ENCODE data around the gene SLC39A12. TPM values are rescaled to one million over a fixed set of nuclear protein-coding genes. Genes with fewer than 3 reads are reported as not detected.

The SLC39A12 gene
- polyA plus RNA-seq, 1 donor from 2014 or later, result not detected

DNA sequence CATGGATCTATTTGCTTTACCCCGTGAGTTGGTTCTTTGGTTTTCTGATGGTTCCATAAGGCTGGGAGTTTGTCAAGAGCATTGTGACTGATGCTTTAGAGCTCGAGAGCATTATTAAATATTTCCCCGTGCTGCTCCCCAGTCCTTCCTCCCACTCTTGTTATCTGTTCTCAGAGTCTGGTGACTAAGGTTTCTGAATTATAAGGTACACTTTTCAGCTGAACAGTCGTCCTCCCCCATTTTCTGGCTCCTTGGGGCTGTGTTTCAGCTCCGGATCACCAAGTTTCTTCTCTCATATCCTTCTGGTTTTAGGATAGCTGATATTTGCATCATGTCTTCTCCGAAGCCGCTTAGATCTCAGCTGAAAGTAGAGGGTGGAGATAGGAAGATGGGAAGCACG lies 130.7 kb downstream of the SLC39A12 start:
- H3K27ac ChIP-seq (ENCODE audit: low read length), result no peak overlapping the region
- TF ChIP-seq SMC3 (conservative IDR thresholded peaks at IDR 0.05; ENCODE audit: poor library complexity), result no peak
- no peak for TF ChIP-seq EZH2 (IDR thresholded peaks at IDR 0.05; ENCODE audit: borderline replicate concordance, insufficient read depth, low read length, poor library complexity, severe bottlenecking)
- TF ChIP-seq RAD21 (conservative IDR thresholded peaks at IDR 0.05), result no peak
- TF ChIP-seq POLR2AphosphoS5 (IDR thresholded peaks at IDR 0.05), result no peak
- H3K4me2 ChIP-seq (ENCODE audit: low read length), result no peak overlapping the region
- no peaks in the 10 kb centered on the region for H3F3A ChIP-seq (ENCODE audit: insufficient read depth, low read length, poor library complexity, severe bottlenecking)
- no peaks in the 10 kb centered on the region for H3K79me2 ChIP-seq (replicated peaks; ENCODE audit: insufficient read depth, low read length)
- no peak overlapping the region for H2AFZ ChIP-seq (ENCODE audit: low read depth, low read length)
- H3K4me3 ChIP-seq (ENCODE audit: low read length), result no peak overlapping the region
- H3K27me3 ChIP-seq (ENCODE audit: insufficient read depth, low read depth, low read length), result no peaks in the 10 kb centered on the region
- H3K36me3 ChIP-seq (ENCODE audit: insufficient read depth, low read length), result no peaks in the 10 kb centered on the region
- H4K20me1 ChIP-seq (ENCODE audit: insufficient read depth), result no peaks in the 10 kb centered on the region
- no peak overlapping the region for H3K9ac ChIP-seq (ENCODE audit: low read length)
- no peaks in the 10 kb centered on the region for H3K9me2 ChIP-seq (ENCODE audit: insufficient read depth, low read length)
- H3K9me3 ChIP-seq (ENCODE audit: low read length), result no peaks in the 10 kb centered on the region

DNA sequence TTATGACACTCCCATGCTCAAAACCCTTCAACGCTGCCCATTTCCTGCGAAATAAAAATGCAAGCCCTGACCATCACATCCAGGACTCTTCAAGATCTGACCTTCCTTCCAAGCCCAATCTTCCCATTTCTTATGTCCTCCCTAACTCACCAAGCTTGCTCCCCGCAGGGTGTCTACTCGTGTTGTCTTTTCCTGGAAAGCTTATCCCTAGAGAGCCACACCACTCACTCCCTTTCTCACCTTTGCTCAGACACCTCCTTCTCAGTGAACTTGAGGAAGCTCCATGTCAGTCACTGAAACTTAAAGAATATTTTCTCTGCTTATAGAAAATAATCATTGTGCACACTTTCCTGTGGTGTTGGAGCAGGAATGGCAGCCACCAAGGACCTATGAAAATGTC lies 134.1 kb downstream of the SLC39A12 start:
- no peaks in the 10 kb centered on the region for H4K20me1 ChIP-seq (ENCODE audit: insufficient read depth)
- no peaks in the 10 kb centered on the region for H3K9me3 ChIP-seq (ENCODE audit: low read length)
- TF ChIP-seq MXI1 (conservative IDR thresholded peaks at IDR 0.05; ENCODE audit: poor library complexity, severe bottlenecking), result no peak
- TF ChIP-seq EP300 (conservative IDR thresholded peaks at IDR 0.05; ENCODE audit: poor library complexity, severe bottlenecking), result no peak
- TF ChIP-seq SMC3 (conservative IDR thresholded peaks at IDR 0.05; ENCODE audit: poor library complexity), result no peak
- TF ChIP-seq, protein P1, sequence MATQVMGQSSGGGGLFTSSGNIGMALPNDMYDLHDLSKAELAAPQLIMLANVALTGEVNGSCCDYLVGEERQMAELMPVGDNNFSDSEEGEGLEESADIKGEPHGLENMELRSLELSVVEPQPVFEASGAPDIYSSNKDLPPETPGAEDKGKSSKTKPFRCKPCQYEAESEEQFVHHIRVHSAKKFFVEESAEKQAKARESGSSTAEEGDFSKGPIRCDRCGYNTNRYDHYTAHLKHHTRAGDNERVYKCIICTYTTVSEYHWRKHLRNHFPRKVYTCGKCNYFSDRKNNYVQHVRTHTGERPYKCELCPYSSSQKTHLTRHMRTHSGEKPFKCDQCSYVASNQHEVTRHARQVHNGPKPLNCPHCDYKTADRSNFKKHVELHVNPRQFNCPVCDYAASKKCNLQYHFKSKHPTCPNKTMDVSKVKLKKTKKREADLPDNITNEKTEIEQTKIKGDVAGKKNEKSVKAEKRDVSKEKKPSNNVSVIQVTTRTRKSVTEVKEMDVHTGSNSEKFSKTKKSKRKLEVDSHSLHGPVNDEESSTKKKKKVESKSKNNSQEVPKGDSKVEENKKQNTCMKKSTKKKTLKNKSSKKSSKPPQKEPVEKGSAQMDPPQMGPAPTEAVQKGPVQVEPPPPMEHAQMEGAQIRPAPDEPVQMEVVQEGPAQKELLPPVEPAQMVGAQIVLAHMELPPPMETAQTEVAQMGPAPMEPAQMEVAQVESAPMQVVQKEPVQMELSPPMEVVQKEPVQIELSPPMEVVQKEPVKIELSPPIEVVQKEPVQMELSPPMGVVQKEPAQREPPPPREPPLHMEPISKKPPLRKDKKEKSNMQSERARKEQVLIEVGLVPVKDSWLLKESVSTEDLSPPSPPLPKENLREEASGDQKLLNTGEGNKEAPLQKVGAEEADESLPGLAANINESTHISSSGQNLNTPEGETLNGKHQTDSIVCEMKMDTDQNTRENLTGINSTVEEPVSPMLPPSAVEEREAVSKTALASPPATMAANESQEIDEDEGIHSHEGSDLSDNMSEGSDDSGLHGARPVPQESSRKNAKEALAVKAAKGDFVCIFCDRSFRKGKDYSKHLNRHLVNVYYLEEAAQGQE (IDR thresholded peaks at IDR 0.05; ENCODE audit: borderline replicate concordance), result no peak
- no peak for TF ChIP-seq POLR2AphosphoS5 (IDR thresholded peaks at IDR 0.05)
- TF ChIP-seq, protein P2, sequence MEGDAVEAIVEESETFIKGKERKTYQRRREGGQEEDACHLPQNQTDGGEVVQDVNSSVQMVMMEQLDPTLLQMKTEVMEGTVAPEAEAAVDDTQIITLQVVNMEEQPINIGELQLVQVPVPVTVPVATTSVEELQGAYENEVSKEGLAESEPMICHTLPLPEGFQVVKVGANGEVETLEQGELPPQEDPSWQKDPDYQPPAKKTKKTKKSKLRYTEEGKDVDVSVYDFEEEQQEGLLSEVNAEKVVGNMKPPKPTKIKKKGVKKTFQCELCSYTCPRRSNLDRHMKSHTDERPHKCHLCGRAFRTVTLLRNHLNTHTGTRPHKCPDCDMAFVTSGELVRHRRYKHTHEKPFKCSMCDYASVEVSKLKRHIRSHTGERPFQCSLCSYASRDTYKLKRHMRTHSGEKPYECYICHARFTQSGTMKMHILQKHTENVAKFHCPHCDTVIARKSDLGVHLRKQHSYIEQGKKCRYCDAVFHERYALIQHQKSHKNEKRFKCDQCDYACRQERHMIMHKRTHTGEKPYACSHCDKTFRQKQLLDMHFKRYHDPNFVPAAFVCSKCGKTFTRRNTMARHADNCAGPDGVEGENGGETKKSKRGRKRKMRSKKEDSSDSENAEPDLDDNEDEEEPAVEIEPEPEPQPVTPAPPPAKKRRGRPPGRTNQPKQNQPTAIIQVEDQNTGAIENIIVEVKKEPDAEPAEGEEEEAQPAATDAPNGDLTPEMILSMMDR (IDR thresholded peaks at IDR 0.05; ENCODE audit: poor library complexity, severe bottlenecking), result no peak
- no peak for TF ChIP-seq TAF1 (IDR thresholded peaks at IDR 0.05; ENCODE audit: low read depth)
- TF ChIP-seq RAD21 (conservative IDR thresholded peaks at IDR 0.05), result no peak
- TF ChIP-seq EZH2 (IDR thresholded peaks at IDR 0.05; ENCODE audit: borderline replicate concordance, insufficient read depth, low read length, poor library complexity, severe bottlenecking), result no peak
- H3K9me2 ChIP-seq (ENCODE audit: insufficient read depth, low read length), result no peaks in the 10 kb centered on the region
- H3K27ac ChIP-seq (ENCODE audit: low read length), result no peak overlapping the region
- H2AFZ ChIP-seq (ENCODE audit: low read depth, low read length), result no peak overlapping the region
- H3K27me3 ChIP-seq (ENCODE audit: insufficient read depth, low read depth, low read length), result no peaks in the 10 kb centered on the region
- H3K79me2 ChIP-seq (replicated peaks; ENCODE audit: insufficient read depth, low read length), result no peaks in the 10 kb centered on the region
- H3K4me2 ChIP-seq (ENCODE audit: low read length), result no peak overlapping the region
- no peak overlapping the region for H3K4me3 ChIP-seq (ENCODE audit: low read length)
- no peaks in the 10 kb centered on the region for H3K36me3 ChIP-seq (ENCODE audit: insufficient read depth, low read length)
- no peaks in the 10 kb centered on the region for H3F3A ChIP-seq (ENCODE audit: insufficient read depth, low read length, poor library complexity, severe bottlenecking)
- no peak overlapping the region for H3K9ac ChIP-seq (ENCODE audit: low read length)

Data from neural cell (in vitro differentiated cells).